Osteoblast (primary cell): ENCODE results near the gene BPNT1. TPM values are rescaled to one million over a fixed set of nuclear protein-coding genes. Genes with fewer than 3 reads are reported as not detected.
A peak's percentile ranks its signal among the peaks of the same experiment; 100 is the strongest.

Source experiments
- DNase-seq: peaks from one replicate; pipeline ENCODE4 v3.0.0; 2011; ENCODE audit warnings: low spot score, mixed read lengths; ENCODE audit not compliant: insufficient read length; ENCODE audit errors: missing footprints
- H2AFZ ChIP-seq: 2 replicates; pipeline ENCODE4 v1.6.0; 2011; ENCODE audit warnings: mild to moderate bottlenecking, low read length
- H3K27ac ChIP-seq: 2 replicates; pipeline ENCODE4 v1.5.1; 2011; ENCODE audit warnings: mild to moderate bottlenecking, low read depth, low read length, moderate library complexity
- H3K27me3 ChIP-seq: 2 replicates; pipeline ENCODE4 v1.6.0; 2012; ENCODE audit warnings: mild to moderate bottlenecking, control low read depth, inconsistent platforms, low read length, moderate library complexity; ENCODE audit not compliant: insufficient read depth
- H3K36me3 ChIP-seq: 2 replicates; pipeline ENCODE4 v1.5.1; 2011; ENCODE audit warnings: mild to moderate bottlenecking, low read length, control low read depth, moderate library complexity; ENCODE audit not compliant: insufficient read depth
- H3K4me1 ChIP-seq: 2 replicates; pipeline ENCODE4 v1.5.1; 2011; ENCODE audit warnings: mild to moderate bottlenecking, low read length, control low read depth, moderate library complexity; ENCODE audit not compliant: insufficient read depth
- H3K4me2 ChIP-seq: 2 replicates; pipeline ENCODE4 v1.6.0; 2011; ENCODE audit warnings: mild to moderate bottlenecking, low read length; ENCODE audit not compliant: insufficient read depth
- H3K4me3 ChIP-seq: fragments of 200-600 bp; sonication (generic); 3 replicates; pipeline ENCODE4 v1.5.1; 2012; ENCODE audit warnings: mild to moderate bottlenecking, low read length, inconsistent platforms; ENCODE audit not compliant: insufficient read depth
- H3K79me2 ChIP-seq: 2 replicates; pipeline ENCODE4 v1.6.0; 2012; ENCODE audit warnings: mild to moderate bottlenecking, low read length, control low read depth, inconsistent platforms; ENCODE audit not compliant: insufficient read depth
- H3K9me3 ChIP-seq: 2 replicates; pipeline ENCODE4 v1.5.1; 2011; ENCODE audit warnings: low read depth, low read length, control low read depth
- H4K20me1 ChIP-seq: 2 replicates; pipeline ENCODE4 v1.6.0; 2012; ENCODE audit warnings: mild to moderate bottlenecking, low read length, control low read depth; ENCODE audit not compliant: insufficient read depth
- total RNA-seq: library from RNA; depleted of rRNA; stranded (reverse); fragments of >200 nt; gene quantifications from 2 replicates; pipeline ENCODE4 v1.2.3, GENCODE V29; 2012
- TF ChIP-seq, protein P1 (sequence below): IDR thresholded peaks from 2 replicates; pipeline ENCODE4 v1.5.1; 2011; ENCODE audit warnings: mild to moderate bottlenecking, low read depth, low read length, moderate library complexity; ENCODE audit errors: extremely low read depth

BPNT1 gene, protein sequence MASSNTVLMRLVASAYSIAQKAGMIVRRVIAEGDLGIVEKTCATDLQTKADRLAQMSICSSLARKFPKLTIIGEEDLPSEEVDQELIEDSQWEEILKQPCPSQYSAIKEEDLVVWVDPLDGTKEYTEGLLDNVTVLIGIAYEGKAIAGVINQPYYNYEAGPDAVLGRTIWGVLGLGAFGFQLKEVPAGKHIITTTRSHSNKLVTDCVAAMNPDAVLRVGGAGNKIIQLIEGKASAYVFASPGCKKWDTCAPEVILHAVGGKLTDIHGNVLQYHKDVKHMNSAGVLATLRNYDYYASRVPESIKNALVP
- total RNA-seq: 18.1 and 18.6 TPM in 2 replicates

DNA sequence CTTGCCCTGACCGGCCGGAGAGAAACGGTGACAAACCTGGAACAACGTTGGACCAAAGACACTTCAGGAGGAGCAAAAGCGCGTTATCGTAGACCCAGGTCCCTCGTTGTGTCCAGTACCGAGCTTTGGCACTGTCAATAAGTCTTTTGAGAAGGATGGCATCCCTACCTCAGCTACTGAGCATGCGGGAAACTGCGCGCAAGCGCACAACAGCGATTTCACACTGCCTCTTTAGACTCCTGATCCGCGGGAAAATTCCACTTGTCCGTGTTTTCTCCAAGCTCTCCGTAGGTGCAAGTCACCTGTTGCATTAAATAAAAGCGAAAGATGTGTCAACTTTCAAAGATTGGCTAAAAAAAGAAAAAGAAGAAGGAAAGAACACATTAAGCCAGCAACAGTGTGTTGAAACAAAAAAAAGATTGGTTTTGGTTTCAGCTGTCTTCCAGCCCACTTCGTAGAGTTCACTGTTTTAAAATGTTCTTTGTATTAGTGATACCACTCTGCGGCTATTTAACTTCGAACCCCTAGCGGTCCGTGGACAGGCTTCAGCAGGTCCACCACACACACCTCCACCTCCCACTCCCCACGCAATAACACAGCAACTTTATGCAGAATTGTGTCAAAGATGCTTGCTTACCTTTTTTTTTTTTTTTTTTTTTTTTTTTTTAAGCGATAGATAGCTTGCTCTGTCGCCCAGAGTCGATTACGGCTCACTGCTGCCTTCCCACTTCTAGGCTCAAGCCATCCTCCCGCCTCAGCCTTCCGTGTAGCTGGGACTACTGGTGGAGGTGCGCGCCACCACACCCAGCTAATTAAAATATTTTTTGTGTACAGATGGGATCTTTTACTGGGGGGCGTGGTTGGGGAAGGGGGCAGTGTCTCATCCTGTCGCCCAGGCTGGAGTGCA lies at the start of gene BPNT1:
TSS of gene BPNT1 (minus strand) at position 139 of the 907 bp plus-strand sequence. CDS start 9,942 bp downstream, outside the sequence.
- Histone ChIP-seq H3K36me3 (no peaks in the 10 kb centered on the region), H3K4me3 (peak within 1 kb of the TSS; percentile 77), H3K79me2 (peaks cover 21% of the 10 kb centered on the region), H3K4me1 (no peaks in the 10 kb centered on the region), H3K27me3 (no peaks in the 10 kb centered on the region), H4K20me1 (no peaks in the 10 kb centered on the region), H2AFZ (peak within 1 kb of the TSS; percentile 87), H3K4me2 (peak within 1 kb of the TSS; percentile 91), H3K27ac (peak within 1 kb of the TSS; percentile 19), H3K9me3 (no peaks in the 10 kb centered on the region)
- DNase-seq: peak; percentile 95
- TF ChIP-seq, protein P1, sequence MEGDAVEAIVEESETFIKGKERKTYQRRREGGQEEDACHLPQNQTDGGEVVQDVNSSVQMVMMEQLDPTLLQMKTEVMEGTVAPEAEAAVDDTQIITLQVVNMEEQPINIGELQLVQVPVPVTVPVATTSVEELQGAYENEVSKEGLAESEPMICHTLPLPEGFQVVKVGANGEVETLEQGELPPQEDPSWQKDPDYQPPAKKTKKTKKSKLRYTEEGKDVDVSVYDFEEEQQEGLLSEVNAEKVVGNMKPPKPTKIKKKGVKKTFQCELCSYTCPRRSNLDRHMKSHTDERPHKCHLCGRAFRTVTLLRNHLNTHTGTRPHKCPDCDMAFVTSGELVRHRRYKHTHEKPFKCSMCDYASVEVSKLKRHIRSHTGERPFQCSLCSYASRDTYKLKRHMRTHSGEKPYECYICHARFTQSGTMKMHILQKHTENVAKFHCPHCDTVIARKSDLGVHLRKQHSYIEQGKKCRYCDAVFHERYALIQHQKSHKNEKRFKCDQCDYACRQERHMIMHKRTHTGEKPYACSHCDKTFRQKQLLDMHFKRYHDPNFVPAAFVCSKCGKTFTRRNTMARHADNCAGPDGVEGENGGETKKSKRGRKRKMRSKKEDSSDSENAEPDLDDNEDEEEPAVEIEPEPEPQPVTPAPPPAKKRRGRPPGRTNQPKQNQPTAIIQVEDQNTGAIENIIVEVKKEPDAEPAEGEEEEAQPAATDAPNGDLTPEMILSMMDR: no peak

GRCh38 chr1:220137019-220137786 lies 47.6 kb upstream of the BPNT1 start:
- TF ChIP-seq, protein P1: no peak
- Histone ChIP-seq H4K20me1 (no peaks in the 10 kb centered on the region), H2AFZ (no peak overlapping the region), H3K4me1 (no peaks in the 10 kb centered on the region), H3K4me3 (no peak overlapping the region), H3K4me2 (no peak overlapping the region), H3K9me3 (no peaks in the 10 kb centered on the region), H3K27ac (no peak overlapping the region), H3K27me3 (no peaks in the 10 kb centered on the region), H3K79me2 (no peaks in the 10 kb centered on the region), H3K36me3 (peaks cover 55% of the 10 kb centered on the region)
- no peak for DNase-seq

GRCh38 chr1:220135755-220136154 lies 46.2 kb upstream of the BPNT1 start:
- TF ChIP-seq, protein P1: no peak
- H3K27me3 ChIP-seq: no peaks in the 10 kb centered on the region
- H3K9me3 ChIP-seq: no peaks in the 10 kb centered on the region
- H3K36me3 ChIP-seq: peaks cover 46% of the 10 kb centered on the region
- no peak overlapping the region for H3K4me3 ChIP-seq
- H4K20me1 ChIP-seq: no peaks in the 10 kb centered on the region
- H3K79me2 ChIP-seq: no peaks in the 10 kb centered on the region
- no peaks in the 10 kb centered on the region for H3K4me1 ChIP-seq
- no peak for DNase-seq
- H3K4me2 ChIP-seq: no peak overlapping the region
- no peak overlapping the region for H2AFZ ChIP-seq
- H3K27ac ChIP-seq: no peak overlapping the region
